Liver (tissue), 9 donors: ENCODE measurements around the gene STX16. TPM values are rescaled to one million over a fixed set of nuclear protein-coding genes. Genes with fewer than 3 reads are reported as not detected.

ENCODE experiments used
- DNase-seq: peaks from one replicate; pipeline ENCODE4 v3.0.0-alpha.2; 2017; ENCODE audit warnings: low spot score
- H3K27ac ChIP-seq, 2 donors: one replicate each; pipeline ENCODE4 v1.7.0; 2013; ENCODE audit warnings: inconsistent platforms in 2 of 2, low read length in 2 of 2, control low read depth in 1 of 2, low read depth in 1 of 2, mild to moderate bottlenecking in 1 of 2
- H3K27me3 ChIP-seq, 4 donors: one replicate each; pipeline versions ENCODE4 v1.6.1 to v1.7.0; 2013; ENCODE audit warnings: low read length in 3 of 4, inconsistent platforms in 1 of 4, mild to moderate bottlenecking in 1 of 4, moderate library complexity in 1 of 4; ENCODE audit not compliant: control insufficient read depth in 4 of 4, insufficient read depth in 4 of 4
- H3K36me3 ChIP-seq, 4 donors: one replicate each; pipeline versions ENCODE4 v1.6.1 to v1.7.0; 2013; ENCODE audit warnings: low read length in 3 of 4, mild to moderate bottlenecking in 3 of 4, low read depth in 1 of 4, moderate library complexity in 1 of 4; ENCODE audit not compliant: control insufficient read depth in 4 of 4, insufficient read depth in 3 of 4
- H3K4me1 ChIP-seq, 4 donors: one replicate each; pipeline versions ENCODE4 v1.6.1 to v1.7.0; 2013; ENCODE audit warnings: low read length in 3 of 4, mild to moderate bottlenecking in 3 of 4, moderate library complexity in 1 of 4; ENCODE audit not compliant: control insufficient read depth in 4 of 4, insufficient read depth in 4 of 4
- H3K4me3 ChIP-seq, 3 donors: one replicate each; pipeline versions ENCODE4 v1.6.1 to v1.7.0; 2013; ENCODE audit warnings: low read length in 3 of 3, control low read depth in 1 of 3, low read depth in 1 of 3, mild to moderate bottlenecking in 1 of 3
- H3K9ac ChIP-seq, 2 donors: one replicate each; pipeline ENCODE4 v1.7.0; 2013; ENCODE audit warnings: low read length in 2 of 2, mild to moderate bottlenecking in 2 of 2, moderate library complexity in 2 of 2, control low read depth in 1 of 2, low read depth in 1 of 2
- H3K9me3 ChIP-seq, 4 donors: one replicate each; pipeline versions ENCODE4 v1.6.1 to v1.7.0; 2013; ENCODE audit warnings: low read length in 3 of 4; ENCODE audit not compliant: control insufficient read depth in 4 of 4
- CTCF ChIP-seq: fragments of 150-350 bp; IDR thresholded peaks from 2 replicates; pipeline ENCODE4 v1.5.1; 2017; ENCODE audit warnings: improper control_type of control experiment, low read depth, low read length; ENCODE audit not compliant: missing input control
- EGR1 ChIP-seq, 2 donors: IDR thresholded peaks; 2 replicates each; pipeline ENCODE4 v1.6.1; 2016 to 2018; ENCODE audit warnings: antibody characterized with exemption in 2 of 2, low read depth in 2 of 2
- FOXA1 ChIP-seq: IDR thresholded peaks from 2 replicates; pipeline ENCODE4 v1.6.1; 2016; ENCODE audit warnings: antibody characterized with exemption
- FOXA2 ChIP-seq: IDR thresholded peaks from 2 replicates; pipeline ENCODE4 v1.6.1; 2016; ENCODE audit warnings: antibody characterized with exemption
- GABPA ChIP-seq, 2 donors: IDR thresholded peaks in 1 of 2; conservative IDR thresholded peaks in 1 of 2; 2 replicates each; pipeline ENCODE4 v1.6.1; 2016; ENCODE audit warnings: antibody characterized with exemption in 2 of 2, mild to moderate bottlenecking in 1 of 2, moderate library complexity in 1 of 2
- HNF4A ChIP-seq, 2 donors: conservative IDR thresholded peaks; 2 replicates each; pipeline ENCODE4 v1.6.1; 2016; ENCODE audit warnings: antibody characterized with exemption in 2 of 2, mild to moderate bottlenecking in 2 of 2
- JUND ChIP-seq, 2 donors: IDR thresholded peaks; 2 replicates each; pipeline ENCODE4 v1.6.1; 2016; ENCODE audit warnings: antibody characterized with exemption in 2 of 2
- MAX ChIP-seq: IDR thresholded peaks from 2 replicates; pipeline ENCODE4 v1.6.1; 2016; ENCODE audit warnings: antibody characterized with exemption
- NR2F2 ChIP-seq: IDR thresholded peaks from 2 replicates; pipeline ENCODE4 v1.6.1; 2016; ENCODE audit warnings: antibody characterized with exemption
- RXRA ChIP-seq, 2 donors: IDR thresholded peaks; 2 replicates each; pipeline ENCODE4 v1.6.1; 2017 to 2018; ENCODE audit warnings: antibody characterized with exemption in 2 of 2, mild to moderate bottlenecking in 1 of 2
- SP1 ChIP-seq: IDR thresholded peaks from 2 replicates; pipeline ENCODE4 v1.6.1; 2018; ENCODE audit warnings: antibody characterized with exemption, mild to moderate bottlenecking
- TAF1 ChIP-seq: conservative IDR thresholded peaks from 2 replicates; pipeline ENCODE4 v1.6.1; 2016; ENCODE audit warnings: antibody characterized with exemption, mild to moderate bottlenecking
- ZBTB33 ChIP-seq: IDR thresholded peaks from 2 replicates; pipeline ENCODE4 v1.6.1; 2016; ENCODE audit warnings: antibody characterized with exemption
- WGBS: extraction: QIAGEN DNeasy Blood & Tissue Kit; methylation state at CpG from one replicate; pipeline ENCODE4 v1.1.7; 2013; 5-methylcytosine and 5-hydroxymethylcytosine counted together
- polyA plus RNA-seq, 2 donors: library from polyadenylated mRNA; stranded (reverse) in 1 of 2; unstranded in 1 of 2; fragments of 200-250 nt in 1 of 2; fragments of >200 nt in 1 of 2; fragmentation: Nextera tagmentation in 1 of 2; extraction: Ambion mirVana in 1 of 2; gene quantifications; one replicate each; pipeline versions ENCODE4 v1.2.1 to v1.2.3, GENCODE V29; 2013 to 2015
- total RNA-seq, 2 donors: library from RNA; depleted of rRNA; stranded (reverse); fragments of >200 nt; gene quantifications; one replicate each; pipeline ENCODE4 v1.2.3, GENCODE V29; 2014
- TF ChIP-seq, protein P1 (sequence below): IDR thresholded peaks from 2 replicates; pipeline ENCODE4 v1.6.1; 2016; ENCODE audit warnings: antibody characterized with exemption
- donor health status: healthy.
- donor health status: healthy.
- donor health status: healthy.
- donor health status: healthy.
- donor health status: healthy.

Gene STX16
- total and polyA plus RNA-seq, 4 donors = 8.5 to 32.5 (median 16.6) TPM

DNA sequence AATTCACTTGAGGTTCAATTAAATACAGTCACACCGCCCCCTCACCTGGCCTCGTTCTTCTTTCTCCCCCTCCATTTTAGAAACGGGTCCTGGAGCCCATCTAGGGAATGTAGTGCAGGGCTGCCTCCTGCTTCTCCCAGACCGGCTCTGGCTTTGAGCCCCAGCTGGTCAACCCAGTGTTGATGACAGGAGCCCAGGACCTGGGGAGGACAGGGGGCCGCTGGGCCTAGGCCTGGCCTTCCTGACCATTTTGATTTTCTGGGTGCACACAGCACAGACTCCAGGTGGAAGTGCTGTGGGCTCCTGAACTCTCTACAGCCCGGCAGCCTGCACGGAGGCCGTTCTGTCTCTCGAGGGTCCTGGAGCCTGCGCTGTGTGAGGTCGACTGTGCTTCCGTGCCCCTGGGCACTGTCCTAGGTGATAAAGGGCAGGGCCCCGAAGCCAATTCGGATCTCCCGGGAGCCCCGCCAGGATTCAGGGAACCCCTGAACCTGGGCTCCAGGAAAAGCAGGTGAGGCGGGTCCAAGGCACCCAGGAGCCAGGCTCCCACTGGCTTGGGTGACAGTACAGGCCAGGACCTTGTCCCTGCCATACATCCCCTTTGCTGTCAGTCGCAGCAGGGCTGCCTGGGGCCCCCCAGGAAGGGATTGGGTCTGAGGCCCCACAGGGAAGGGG lies 64.9 kb downstream of the STX16 start:
- WGBS = 94% methylated on average over 18 of the region's 18 CpGs
- H3K36me3 ChIP-seq = peaks cover 0 to 2% (median 0%) of the 10 kb centered on the region in 4 donors

DNA sequence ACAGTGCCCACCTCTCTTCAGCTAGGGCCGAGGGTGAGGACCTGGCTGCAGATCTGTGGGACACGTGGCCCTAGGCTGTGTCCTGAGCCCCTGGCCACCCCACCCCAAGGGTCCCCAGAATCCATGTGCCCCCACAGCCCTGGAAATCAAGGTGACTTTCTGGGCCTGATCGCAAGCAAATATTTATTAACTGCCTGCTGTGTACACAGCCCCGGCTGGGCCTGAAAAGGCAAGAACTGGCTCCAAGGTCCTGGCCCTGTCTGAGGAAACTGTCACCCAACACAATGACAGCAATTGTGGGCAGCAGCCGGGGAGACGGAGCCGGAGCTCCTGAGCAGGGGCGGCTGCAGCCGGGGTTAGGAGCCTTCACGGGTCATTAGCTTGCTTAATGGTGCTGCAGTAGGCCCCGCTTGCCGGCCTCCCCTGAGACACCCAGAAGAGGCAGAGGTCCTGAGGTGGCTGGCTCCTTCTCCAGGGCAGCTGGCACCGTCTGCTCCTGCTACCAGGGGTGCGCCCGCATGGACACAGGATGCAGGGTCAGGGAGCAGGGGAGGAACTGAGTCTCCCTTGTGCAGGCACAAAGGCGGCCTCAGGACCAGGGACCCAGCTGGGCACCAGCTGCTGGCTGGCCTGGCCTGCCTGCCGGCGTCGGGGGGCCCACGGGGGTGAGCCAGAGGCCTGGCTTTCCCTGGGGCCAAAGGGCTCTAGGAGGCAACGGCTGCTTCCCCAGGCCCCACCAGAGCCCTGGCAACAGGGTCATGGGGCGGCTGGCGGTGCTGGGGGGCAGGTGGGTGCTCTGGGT lies 65.6 kb downstream of the STX16 start:
- Histone ChIP-seq H3K9ac (no peak overlapping the region), H3K27me3 (no peaks in the 10 kb centered on the region), H3K27ac (no peak overlapping the region), H3K9me3 (no peaks in the 10 kb centered on the region), H3K4me3 (no peak overlapping the region), H3K4me1 (no peaks in the 10 kb centered on the region), H3K36me3 (peaks cover 0 to 2% (median 0%) of the 10 kb centered on the region in 4 donors)
- WGBS = 85% methylated on average over 23 of the region's 23 CpGs
- peak; percentile 30 for DNase-seq
- TF ChIP-seq MAX (no peak), ZBTB33 (no peak), RXRA (IDR thresholded peaks at IDR 0.05) (no peak), EGR1 (IDR thresholded peaks at IDR 0.05; ENCODE audit: low read depth in 2 of 2) (no peak), CTCF (no peak), JUND (IDR thresholded peaks at IDR 0.05) (no peak)
- TF ChIP-seq, protein P1, sequence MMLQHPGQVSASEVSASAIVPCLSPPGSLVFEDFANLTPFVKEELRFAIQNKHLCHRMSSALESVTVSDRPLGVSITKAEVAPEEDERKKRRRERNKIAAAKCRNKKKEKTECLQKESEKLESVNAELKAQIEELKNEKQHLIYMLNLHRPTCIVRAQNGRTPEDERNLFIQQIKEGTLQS = no peak

More for the DNA sequence above, 64.9 kb downstream of the STX16 start:
- DNase-seq = peak; percentile 27
- Histone ChIP-seq H3K27ac (no peak overlapping the region), H3K9me3 (no peaks in the 10 kb centered on the region), H3K4me1 (no peaks in the 10 kb centered on the region), H3K9ac (no peak overlapping the region), H3K27me3 (no peaks in the 10 kb centered on the region), H3K4me3 (no peak overlapping the region)
- no peak for TF ChIP-seq CTCF
- no peak for TF ChIP-seq EGR1 (IDR thresholded peaks at IDR 0.05; ENCODE audit: low read depth in 2 of 2)
- TF ChIP-seq JUND (IDR thresholded peaks at IDR 0.05) = no peak
- no peak for TF ChIP-seq SP1
- TF ChIP-seq GABPA (IDR thresholded peaks at IDR 0.05 in 1 of 2, conservative IDR thresholded peaks at IDR 0.05 in 1 of 2) = no peak
- TF ChIP-seq TAF1 = no peak
- TF ChIP-seq NR2F2 = no peak
- TF ChIP-seq HNF4A (conservative IDR thresholded peaks at IDR 0.05) = no peak
- TF ChIP-seq RXRA (IDR thresholded peaks at IDR 0.05) = no peak
- no peak for TF ChIP-seq MAX
- no peak for TF ChIP-seq FOXA1
- TF ChIP-seq ZBTB33 = no peak
- no peak for TF ChIP-seq FOXA2
